Mesenchymal stem cell (in vitro differentiated cells and primary cell): ENCODE measurements around the gene KCNJ9.

Source experiments
- DNase-seq: peaks from one replicate; pipeline ENCODE4 v3.0.0-alpha.2; 2013
- H2AFZ ChIP-seq: one replicate; pipeline ENCODE4 v1.6.1; 2013; ENCODE audit warnings: low read depth, mild to moderate bottlenecking, control low read depth, inconsistent platforms, low read length, moderate library complexity
- H2AK5ac ChIP-seq: 2 replicates; pipeline ENCODE4 v1.6.1; 2013; ENCODE audit warnings: low read length, moderate library complexity, mild to moderate bottlenecking, inconsistent platforms; ENCODE audit not compliant: severe bottlenecking
- H2BK120ac ChIP-seq: one replicate; pipeline ENCODE4 v1.6.1; 2013; ENCODE audit warnings: low read depth, mild to moderate bottlenecking, inconsistent platforms, low read length, moderate library complexity
- H2BK12ac ChIP-seq, 2 experiments: one replicate each; pipeline ENCODE4 v1.6.1; 2013; ENCODE audit warnings: inconsistent platforms in 2 of 2, low read length in 2 of 2, mild to moderate bottlenecking in 2 of 2, moderate library complexity in 2 of 2, control low read depth in 1 of 2
- H2BK15ac ChIP-seq: one replicate; pipeline ENCODE4 v1.6.1; 2013; ENCODE audit warnings: mild to moderate bottlenecking, low read depth, inconsistent platforms; ENCODE audit not compliant: poor library complexity, severe bottlenecking
- H2BK5ac ChIP-seq: 2 replicates; pipeline ENCODE4 v1.6.1; 2013; ENCODE audit warnings: low read depth, mild to moderate bottlenecking, low read length, control low read depth, inconsistent platforms; ENCODE audit not compliant: poor library complexity, severe bottlenecking
- H3K14ac ChIP-seq, 2 experiments: one replicate each; pipeline ENCODE4 v1.6.1; 2013; ENCODE audit warnings: inconsistent platforms in 2 of 2, low read length in 2 of 2, control low read depth in 1 of 2, mild to moderate bottlenecking in 1 of 2, moderate library complexity in 1 of 2
- H3K18ac ChIP-seq, 2 experiments: one replicate each; pipeline ENCODE4 v1.6.1; 2013; ENCODE audit warnings: inconsistent platforms in 2 of 2, low read length in 2 of 2, control low read depth in 1 of 2, low read depth in 1 of 2, mild to moderate bottlenecking in 1 of 2
- H3K23ac ChIP-seq, 2 experiments: one replicate each; pipeline ENCODE4 v1.6.1; 2013; ENCODE audit warnings: inconsistent platforms in 2 of 2, low read length in 2 of 2, mild to moderate bottlenecking in 2 of 2, moderate library complexity in 2 of 2, control low read depth in 1 of 2
- H3K27ac ChIP-seq: 2 replicates; pipeline ENCODE4 v1.5.1; 2013; ENCODE audit warnings: mild to moderate bottlenecking, moderate library complexity, low read length, control low read depth, inconsistent platforms; ENCODE audit not compliant: poor library complexity, severe bottlenecking
- H3K27me3 ChIP-seq, 2 experiments: 2 replicates each; pipeline versions ENCODE4 v1.6.1 to v1.7.0; 2013; ENCODE audit warnings: low read length in 2 of 2, mild to moderate bottlenecking in 2 of 2, moderate library complexity in 2 of 2, control low read depth in 1 of 2, inconsistent platforms in 1 of 2; ENCODE audit not compliant: control insufficient read depth in 1 of 2, insufficient read depth in 1 of 2
- H3K36me3 ChIP-seq, 2 experiments: 2 replicates each; pipeline versions ENCODE4 v1.6.1 to v1.7.0; 2013; ENCODE audit warnings: low read length in 2 of 2, control low read depth in 1 of 2, inconsistent platforms in 1 of 2, low read depth in 1 of 2, mild to moderate bottlenecking in 1 of 2; ENCODE audit not compliant: insufficient read depth in 2 of 2, control insufficient read depth in 1 of 2
- H3K4ac ChIP-seq, 2 experiments: one replicate each; pipeline ENCODE4 v1.6.1; 2013; ENCODE audit warnings: inconsistent platforms in 2 of 2, low read length in 2 of 2, mild to moderate bottlenecking in 2 of 2, moderate library complexity in 2 of 2, control low read depth in 1 of 2, low read depth in 1 of 2
- H3K4me1 ChIP-seq: 2 replicates; pipeline ENCODE4 v1.6.1; 2013; ENCODE audit warnings: low read depth, low read length, control low read depth; ENCODE audit not compliant: control insufficient read depth, insufficient read depth
- H3K4me2 ChIP-seq: 2 replicates; pipeline ENCODE4 v1.6.1; 2013; ENCODE audit warnings: low read length, mild to moderate bottlenecking, inconsistent platforms; ENCODE audit not compliant: poor library complexity, severe bottlenecking
- H3K4me3 ChIP-seq, 2 experiments: 2 replicates each; pipeline versions ENCODE4 v1.5.1 to v1.7.0; 2013; ENCODE audit warnings: low read length in 2 of 2, mild to moderate bottlenecking in 2 of 2, control low read depth in 1 of 2, low read depth in 1 of 2; ENCODE audit not compliant: insufficient read depth in 1 of 2
- H3K79me1 ChIP-seq: replicated peaks from 2 replicates; pipeline ENCODE4 v1.6.1; 2013; ENCODE audit warnings: mild to moderate bottlenecking, control low read depth, low read length, inconsistent platforms; ENCODE audit not compliant: poor library complexity, severe bottlenecking
- H3K9ac ChIP-seq: 2 replicates; pipeline ENCODE4 v1.7.0; 2013; ENCODE audit warnings: mild to moderate bottlenecking, low read length, moderate library complexity
- H3K9me3 ChIP-seq: 2 replicates; pipeline ENCODE4 v1.7.0; 2013; ENCODE audit warnings: mild to moderate bottlenecking, low read length; ENCODE audit not compliant: control insufficient read depth
- H4K8ac ChIP-seq: one replicate; pipeline ENCODE4 v1.6.1; 2013; ENCODE audit warnings: inconsistent platforms, mild to moderate bottlenecking, low read length, moderate library complexity
- H4K91ac ChIP-seq: one replicate; pipeline ENCODE4 v1.6.1; 2013; ENCODE audit warnings: mild to moderate bottlenecking, low read length, inconsistent platforms
- WGBS: methylation state at CpG from one replicate; pipeline ENCODE4 v1.1.7; 2013; ENCODE audit warnings: mixed read lengths; 5-methylcytosine and 5-hydroxymethylcytosine counted together

KCNJ9 gene

DNA sequence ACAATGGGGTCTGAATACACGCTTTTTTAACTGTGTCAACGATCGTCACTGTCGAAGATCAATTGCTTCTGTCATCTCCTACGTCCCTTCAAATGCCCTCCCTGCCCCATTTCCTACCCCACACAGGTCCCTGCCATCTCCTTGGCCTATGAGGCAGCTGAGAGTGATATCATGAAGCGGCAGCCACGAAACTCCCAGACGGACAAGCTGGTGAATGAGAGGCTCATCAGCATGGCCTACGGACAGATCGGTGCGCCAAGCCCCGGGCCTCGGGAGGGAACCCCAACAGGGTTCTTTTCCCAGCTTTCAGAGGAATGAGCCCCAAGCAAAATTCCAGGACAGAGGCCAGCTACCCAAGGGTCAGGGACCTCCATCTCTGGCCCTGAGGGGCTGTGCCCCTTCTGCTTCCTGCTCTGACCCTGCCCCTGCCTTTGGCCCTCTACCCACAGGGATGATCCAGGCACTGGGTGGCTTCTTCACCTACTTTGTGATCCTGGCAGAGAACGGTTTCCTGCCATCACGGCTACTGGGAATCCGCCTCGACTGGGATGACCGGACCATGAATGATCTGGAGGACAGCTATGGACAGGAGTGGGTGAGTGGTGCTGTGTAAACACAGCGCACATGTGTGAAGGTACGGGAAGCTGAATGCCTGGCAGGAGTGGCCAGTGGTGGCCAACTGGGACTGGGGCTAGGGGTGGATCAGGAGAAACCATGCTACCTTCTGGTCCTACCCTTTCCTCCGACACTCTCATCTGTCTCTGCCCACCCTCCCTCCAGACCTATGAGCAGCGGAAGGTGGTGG, 55.0 kb downstream of the KCNJ9 start:
- no peak overlapping the region for H3K4me3 ChIP-seq
- no peak overlapping the region for H2AK5ac ChIP-seq
- H2BK15ac ChIP-seq = no peak overlapping the region
- H2BK5ac ChIP-seq = no peak overlapping the region
- no peak overlapping the region for H3K4me2 ChIP-seq
- no peak overlapping the region for H3K18ac ChIP-seq
- H3K36me3 ChIP-seq = no peaks in the 10 kb centered on the region
- no peak overlapping the region for H2BK120ac ChIP-seq
- H3K9me3 ChIP-seq = no peaks in the 10 kb centered on the region
- H3K4ac ChIP-seq = no peak overlapping the region
- no peak overlapping the region for H3K27ac ChIP-seq
- H4K8ac ChIP-seq = no peak overlapping the region
- no peaks in the 10 kb centered on the region for H3K4me1 ChIP-seq
- no peak overlapping the region for H3K9ac ChIP-seq
- peaks cover 51 to 53% of the 10 kb centered on the region in 2 experiments for H3K27me3 ChIP-seq
- H4K91ac ChIP-seq = no peak overlapping the region
- H2AFZ ChIP-seq = no peak overlapping the region
- H3K23ac ChIP-seq = no peak overlapping the region
- no peak for DNase-seq
- no peak overlapping the region for H2BK12ac ChIP-seq
- whole genome bisulfite sequencing = 93% methylated on average over 22 of the region's 22 CpGs
- no peaks in the 10 kb centered on the region for H3K79me1 ChIP-seq
- no peak overlapping the region for H3K14ac ChIP-seq

DNA sequence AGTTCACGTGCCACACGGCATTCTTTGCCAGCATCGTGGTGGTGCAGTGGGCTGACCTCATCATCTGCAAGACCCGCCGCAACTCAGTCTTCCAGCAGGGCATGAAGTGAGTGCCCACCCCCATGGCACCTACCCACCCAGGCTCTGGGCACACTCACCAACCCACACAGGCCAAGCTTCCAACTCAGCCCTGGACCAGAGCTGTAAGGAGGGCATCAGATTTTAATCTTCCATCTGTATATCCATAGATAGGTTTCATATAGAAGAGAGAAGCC, 55.5 kb downstream of the KCNJ9 start:
- Histone ChIP-seq H2BK12ac (no peak overlapping the region), H3K23ac (no peak overlapping the region), H3K4me1 (no peaks in the 10 kb centered on the region), H3K4me2 (no peak overlapping the region), H3K14ac (no peak overlapping the region), H3K79me1 (no peaks in the 10 kb centered on the region), H3K9ac (no peak overlapping the region), H3K18ac (no peak overlapping the region), H3K27ac (no peak overlapping the region), H2BK120ac (no peak overlapping the region), H2AFZ (no peak overlapping the region), H2BK5ac (no peak overlapping the region), H3K4me3 (no peak overlapping the region), H4K8ac (no peak overlapping the region), H2BK15ac (no peak overlapping the region), H3K4ac (no peak overlapping the region), H2AK5ac (no peak overlapping the region), H4K91ac (no peak overlapping the region), H3K27me3 (peaks cover 56 to 57% of the 10 kb centered on the region in 2 experiments), H3K9me3 (no peaks in the 10 kb centered on the region), H3K36me3 (no peaks in the 10 kb centered on the region)
- no peak for DNase-seq
- 93% methylated on average over 5 of the region's 5 CpGs for WGBS

GRCh38 chr1:160137216-160137862, 56.0 kb downstream of the KCNJ9 start:
- H4K8ac ChIP-seq = no peak overlapping the region
- H3K9me3 ChIP-seq = no peaks in the 10 kb centered on the region
- H2BK15ac ChIP-seq = no peak overlapping the region
- H2AK5ac ChIP-seq = no peak overlapping the region
- no peak overlapping the region for H2BK5ac ChIP-seq
- no peaks in the 10 kb centered on the region for H3K79me1 ChIP-seq
- H3K27me3 ChIP-seq = peaks cover 53 to 54% of the 10 kb centered on the region in 2 experiments
- 87% methylated on average over 6 of the region's 8 CpGs for WGBS
- no peak overlapping the region for H2BK120ac ChIP-seq
- H3K36me3 ChIP-seq = no peaks in the 10 kb centered on the region
- no peak overlapping the region for H2BK12ac ChIP-seq
- no peak overlapping the region for H3K14ac ChIP-seq
- H3K4ac ChIP-seq = no peak overlapping the region
- no peak overlapping the region for H4K91ac ChIP-seq
- H3K9ac ChIP-seq = no peak overlapping the region
- no peak overlapping the region for H3K27ac ChIP-seq
- no peak overlapping the region for H3K4me3 ChIP-seq
- DNase-seq = no peak
- no peak overlapping the region for H2AFZ ChIP-seq
- no peak overlapping the region for H3K4me2 ChIP-seq
- no peak overlapping the region for H3K18ac ChIP-seq
- no peak overlapping the region for H3K23ac ChIP-seq
- H3K4me1 ChIP-seq = no peaks in the 10 kb centered on the region

GRCh38 chr1:160139840-160140239, 58.5 kb downstream of the KCNJ9 start:
- no peak overlapping the region for H2BK15ac ChIP-seq
- H3K79me1 ChIP-seq = no peaks in the 10 kb centered on the region
- H4K91ac ChIP-seq = no peak overlapping the region
- no peak overlapping the region for H3K14ac ChIP-seq
- H3K4ac ChIP-seq = no peak overlapping the region
- H2BK5ac ChIP-seq = no peak overlapping the region
- H3K9ac ChIP-seq = no peak overlapping the region
- no peak overlapping the region for H3K4me2 ChIP-seq
- no peak overlapping the region for H4K8ac ChIP-seq
- H3K4me3 ChIP-seq = no peak overlapping the region
- H3K36me3 ChIP-seq = no peaks in the 10 kb centered on the region
- H3K27me3 ChIP-seq = peaks cover 33 to 34% of the 10 kb centered on the region in 2 experiments
- H3K18ac ChIP-seq = no peak overlapping the region
- no peak overlapping the region for H3K23ac ChIP-seq
- H2AK5ac ChIP-seq = no peak overlapping the region
- H3K27ac ChIP-seq = no peak overlapping the region
- no peaks in the 10 kb centered on the region for H3K9me3 ChIP-seq
- no peaks in the 10 kb centered on the region for H3K4me1 ChIP-seq
- DNase-seq = no peak
- H2AFZ ChIP-seq = no peak overlapping the region
- H2BK120ac ChIP-seq = no peak overlapping the region
- no peak overlapping the region for H2BK12ac ChIP-seq
- WGBS = 94% methylated on average over 8 of the region's 8 CpGs
